ENCODE measurements around the gene NCK2.

- no peak for TF ChIP-seq CTCF (IDR thresholded peaks at IDR 0.05)
- TF ChIP-seq POLR2A (IDR thresholded peaks at IDR 0.05) = no peak
- no peak for TF ChIP-seq POLR2AphosphoS5 (IDR thresholded peaks at IDR 0.05)
Observed at GRCh38 chr2:105804266-105804665, 59.6 kb downstream of the NCK2 start.

All from prostate gland (tissue), 2 donors.